Measurements from ENCODE around the gene PLCH2.

GRCh38 chr1:2427976-2428375, 48.1 kb upstream of the PLCH2 start:
- no peak for TF ChIP-seq RAD21 (IDR thresholded peaks at IDR 0.05)
- TF ChIP-seq TAF1 (conservative IDR thresholded peaks at IDR 0.05) = no peak
- no peak for TF ChIP-seq GABPA (IDR thresholded peaks at IDR 0.05 in 1 of 2, conservative IDR thresholded peaks at IDR 0.05 in 1 of 2)
- TF ChIP-seq EGR1 (IDR thresholded peaks at IDR 0.05; ENCODE audit: low read depth in 2 of 2) = no peak
- TF ChIP-seq RXRA (IDR thresholded peaks at IDR 0.05) = no peak
- TF ChIP-seq CTCF (IDR thresholded peaks at IDR 0.05; ENCODE audit: low read depth, low read length, missing input control) = no peak
- TF ChIP-seq MAX (IDR thresholded peaks at IDR 0.05) = no peak
- no peak for TF ChIP-seq JUND (IDR thresholded peaks at IDR 0.05)
- TF ChIP-seq REST (IDR thresholded peaks at IDR 0.05) = no peak
- TF ChIP-seq YY1 (IDR thresholded peaks at IDR 0.05) = no peak
- TF ChIP-seq SP1 (IDR thresholded peaks at IDR 0.05) = no peak

All from liver (tissue), 3 donors.